ENCODE results near the gene DLGAP1. TPM values are rescaled to one million over a fixed set of nuclear protein-coding genes. Genes with fewer than 3 reads are reported as not detected.
A peak's percentile ranks its signal among the peaks of the same experiment; 100 is the strongest.

Gene DLGAP1
- total RNA-seq, 1 donor from 2014 or later: 0.05 TPM

DNA sequence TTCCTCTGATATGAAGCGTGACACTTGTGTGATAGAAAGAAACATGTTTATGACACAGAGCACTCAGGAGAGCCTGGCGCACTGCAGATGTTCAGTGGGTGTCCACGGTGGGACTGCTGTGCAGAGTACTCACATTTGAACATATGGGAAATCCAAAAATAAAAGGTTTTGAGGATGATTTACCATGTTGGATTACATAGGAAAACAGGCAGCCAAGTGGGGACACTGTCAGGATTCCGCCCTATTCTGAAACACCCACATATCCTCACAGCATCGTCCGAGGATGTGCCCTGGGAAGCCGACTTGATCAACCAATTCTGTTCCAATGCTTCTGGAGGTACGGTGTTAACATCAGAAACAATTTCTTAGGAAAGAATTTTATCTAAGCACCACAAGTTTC is 741.4 kb downstream of the DLGAP1 start:
- Histone ChIP-seq H3K9me3 (replicated peaks) (no peaks in the 10 kb centered on the region), H3K4me1 (no peaks in the 10 kb centered on the region), H3K4me3 (no peak overlapping the region), H3K27ac (replicated peaks) (no peak overlapping the region), H3K27me3 (ENCODE audit: low read depth) (no peaks in the 10 kb centered on the region), H3K36me3 (no peaks in the 10 kb centered on the region)
- no peak for TF ChIP-seq CTCF (IDR thresholded peaks at IDR 0.05; ENCODE audit: borderline replicate concordance)
- DNase-seq: no peak
- intact Hi-C loops (cut with micrococcal nuclease): no loop called here

DNA sequence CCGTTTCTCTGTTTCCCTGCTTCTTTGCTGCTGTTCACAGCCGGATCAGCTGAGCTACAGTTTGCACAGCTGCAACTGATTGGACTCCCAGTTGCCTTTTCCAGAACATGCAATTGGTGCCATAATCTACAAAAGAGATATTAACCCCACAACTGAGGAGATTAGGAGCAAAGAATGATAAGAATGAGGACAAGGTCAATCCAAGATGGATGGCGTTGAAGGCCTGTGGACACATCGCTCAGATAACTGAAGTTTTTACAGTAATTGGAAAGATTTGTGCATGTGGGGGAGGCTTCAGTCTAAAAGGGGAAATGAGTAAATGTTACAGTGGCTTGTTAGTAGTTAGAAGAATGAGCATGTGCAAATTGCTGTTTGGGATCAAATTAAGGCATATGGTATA is 741.9 kb downstream of the DLGAP1 start:
- intact Hi-C loops (cut with micrococcal nuclease): no loop called here
- TF ChIP-seq CTCF (IDR thresholded peaks at IDR 0.05; ENCODE audit: borderline replicate concordance): no peak
- H3K27me3 ChIP-seq (ENCODE audit: low read depth): no peaks in the 10 kb centered on the region
- no peaks in the 10 kb centered on the region for H3K4me1 ChIP-seq
- no peaks in the 10 kb centered on the region for H3K9me3 ChIP-seq (replicated peaks)
- no peak for DNase-seq
- H3K4me3 ChIP-seq: no peak overlapping the region
- no peak overlapping the region for H3K27ac ChIP-seq (replicated peaks)
- H3K36me3 ChIP-seq: no peaks in the 10 kb centered on the region

DNA sequence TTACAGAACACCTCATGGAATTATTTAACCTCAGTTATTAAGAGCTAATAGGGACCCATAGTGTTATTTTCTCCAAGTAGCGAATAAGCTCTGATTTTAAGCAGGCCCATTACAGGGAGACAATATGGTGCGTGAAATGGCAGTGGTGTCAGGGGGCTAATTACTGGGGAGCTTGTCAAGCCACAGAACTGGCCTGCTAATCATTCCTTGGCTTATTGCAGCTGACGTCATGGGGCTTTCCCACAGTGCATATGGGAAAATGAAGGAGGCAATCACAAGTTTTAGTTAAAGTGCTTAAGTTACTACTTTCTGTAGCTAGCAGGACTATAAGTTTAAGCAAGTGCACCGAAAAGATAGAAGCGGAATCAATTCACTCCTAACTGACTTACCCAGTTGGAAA is 742.6 kb downstream of the DLGAP1 start:
- Histone ChIP-seq H3K9me3 (replicated peaks) (no peaks in the 10 kb centered on the region), H3K36me3 (no peaks in the 10 kb centered on the region), H3K27me3 (ENCODE audit: low read depth) (no peaks in the 10 kb centered on the region), H3K4me3 (no peak overlapping the region), H3K4me1 (no peaks in the 10 kb centered on the region), H3K27ac (replicated peaks) (no peak overlapping the region)
- DNase-seq: no peak
- no peak for TF ChIP-seq CTCF (IDR thresholded peaks at IDR 0.05; ENCODE audit: borderline replicate concordance)
- intact Hi-C loops (cut with micrococcal nuclease): no loop called here

DNA sequence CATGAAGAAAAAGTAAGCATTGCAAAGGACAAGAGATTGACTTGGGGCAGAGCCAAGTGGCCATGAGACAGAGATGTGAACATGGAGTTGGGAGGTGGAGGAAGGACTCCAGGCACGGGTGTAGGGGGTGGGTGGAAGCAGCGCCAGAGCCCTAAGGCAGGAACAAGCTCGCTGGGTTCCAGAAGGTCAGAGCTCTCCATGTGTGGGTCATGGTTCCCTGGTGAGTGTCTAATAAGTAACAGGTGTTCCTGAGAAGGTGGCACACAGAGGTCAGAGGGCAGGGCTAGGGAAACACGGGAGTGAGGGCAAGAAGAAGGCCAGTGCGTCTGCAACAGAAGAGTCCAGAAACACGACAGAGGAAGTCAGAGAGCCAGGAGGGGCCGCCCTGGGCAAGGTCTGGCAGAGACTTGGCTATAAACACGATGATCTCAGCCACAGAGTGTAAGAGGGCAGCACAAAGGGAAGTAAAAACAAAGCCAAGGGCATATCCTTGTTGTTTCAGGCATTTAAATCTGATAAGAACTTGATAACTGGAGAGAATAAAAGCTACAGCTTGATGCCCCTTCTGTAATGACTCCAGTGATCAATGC is 744.3 kb downstream of the DLGAP1 start:
- intact Hi-C loops (cut with micrococcal nuclease): no loop called here
- Histone ChIP-seq H3K9me3 (replicated peaks) (no peaks in the 10 kb centered on the region), H3K27ac (replicated peaks) (no peak overlapping the region), H3K27me3 (ENCODE audit: low read depth) (no peaks in the 10 kb centered on the region), H3K4me3 (no peak overlapping the region), H3K4me1 (no peaks in the 10 kb centered on the region), H3K36me3 (no peaks in the 10 kb centered on the region)
- peak; percentile 26 for DNase-seq
- TF ChIP-seq CTCF (IDR thresholded peaks at IDR 0.05; ENCODE audit: borderline replicate concordance): no peak

- Histone ChIP-seq H3K27ac (replicated peaks) (no peak overlapping the region), H3K27me3 (ENCODE audit: low read depth) (no peaks in the 10 kb centered on the region), H3K9me3 (replicated peaks) (no peaks in the 10 kb centered on the region), H3K4me1 (peaks cover 6% of the 10 kb centered on the region), H3K4me3 (no peak overlapping the region), H3K36me3 (no peaks in the 10 kb centered on the region)
- TF ChIP-seq CTCF (IDR thresholded peaks at IDR 0.05; ENCODE audit: borderline replicate concordance): no peak
- no peak for DNase-seq
- intact Hi-C loops (cut with micrococcal nuclease): loop anchor here (10.0 kb wide), 2 partner anchors 296 to 356 kb away; no protein-coding TSS in a partner anchor
Observed at GRCh38 chr18:3709205-3709604, 745.9 kb downstream of the DLGAP1 start.
